ENCODE measurements around the gene CDH13.

Gene CDH13

DNA sequence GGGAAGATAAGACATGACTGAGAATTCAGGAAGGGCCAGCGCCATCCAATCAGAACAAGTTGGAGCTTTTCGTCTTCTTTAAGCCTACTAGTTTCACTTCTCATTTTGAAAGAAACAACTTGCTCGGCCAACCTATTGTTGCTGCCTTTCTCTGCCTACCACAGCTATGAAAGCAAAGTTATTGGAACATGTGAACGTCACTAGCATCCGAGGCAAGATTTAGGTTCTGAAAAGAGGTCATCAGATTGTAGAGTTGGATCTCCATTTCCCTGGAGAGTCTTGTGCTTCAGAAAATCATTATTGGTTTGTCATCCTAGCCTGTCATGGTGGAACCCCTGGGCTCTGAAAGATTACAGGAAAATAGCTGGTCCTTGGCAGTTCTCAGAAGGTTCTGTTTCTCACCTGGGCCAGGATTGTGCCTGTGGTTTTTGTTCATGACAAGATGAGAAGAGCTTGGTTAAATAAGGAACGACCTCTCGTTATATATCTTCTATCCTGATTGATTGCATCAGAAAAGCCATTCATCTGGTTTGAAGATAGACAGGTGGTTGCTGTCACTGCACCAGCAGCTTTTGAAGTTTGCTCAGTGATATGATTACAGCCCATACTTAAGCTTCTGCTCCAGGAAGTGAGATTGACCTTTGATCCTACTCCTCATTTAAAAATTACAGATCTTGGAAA lies 25.3 kb downstream of the CDH13 start:
- H3K4me3 ChIP-seq (ENCODE audit: low read length), result no peak overlapping the region
- TF ChIP-seq ZNF274 (IDR thresholded peaks at IDR 0.05; ENCODE audit: low read depth, low read length), result no peak

DNA sequence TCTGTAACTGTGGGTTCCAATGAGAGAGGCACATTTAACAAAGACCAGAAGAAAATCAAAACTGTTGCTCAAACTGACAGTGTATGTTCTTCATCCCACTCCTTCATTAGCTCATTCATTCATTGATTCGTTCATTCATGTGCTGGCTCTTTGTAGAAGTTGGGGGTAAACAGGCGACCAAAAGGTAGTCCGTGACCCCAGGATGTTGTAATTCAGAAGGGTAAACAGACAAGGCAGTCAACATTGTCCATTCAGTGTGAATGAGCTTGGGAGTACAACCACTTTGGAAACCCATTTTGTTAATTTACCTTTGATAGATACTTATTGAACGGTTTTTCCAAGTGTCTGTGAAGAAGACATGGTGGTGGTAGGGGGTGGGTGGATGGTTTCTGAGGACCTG lies 26.1 kb downstream of the CDH13 start:
- no peak for TF ChIP-seq ZNF274 (IDR thresholded peaks at IDR 0.05; ENCODE audit: low read depth, low read length)
- no peak overlapping the region for H3K4me3 ChIP-seq (ENCODE audit: low read length)

DNA sequence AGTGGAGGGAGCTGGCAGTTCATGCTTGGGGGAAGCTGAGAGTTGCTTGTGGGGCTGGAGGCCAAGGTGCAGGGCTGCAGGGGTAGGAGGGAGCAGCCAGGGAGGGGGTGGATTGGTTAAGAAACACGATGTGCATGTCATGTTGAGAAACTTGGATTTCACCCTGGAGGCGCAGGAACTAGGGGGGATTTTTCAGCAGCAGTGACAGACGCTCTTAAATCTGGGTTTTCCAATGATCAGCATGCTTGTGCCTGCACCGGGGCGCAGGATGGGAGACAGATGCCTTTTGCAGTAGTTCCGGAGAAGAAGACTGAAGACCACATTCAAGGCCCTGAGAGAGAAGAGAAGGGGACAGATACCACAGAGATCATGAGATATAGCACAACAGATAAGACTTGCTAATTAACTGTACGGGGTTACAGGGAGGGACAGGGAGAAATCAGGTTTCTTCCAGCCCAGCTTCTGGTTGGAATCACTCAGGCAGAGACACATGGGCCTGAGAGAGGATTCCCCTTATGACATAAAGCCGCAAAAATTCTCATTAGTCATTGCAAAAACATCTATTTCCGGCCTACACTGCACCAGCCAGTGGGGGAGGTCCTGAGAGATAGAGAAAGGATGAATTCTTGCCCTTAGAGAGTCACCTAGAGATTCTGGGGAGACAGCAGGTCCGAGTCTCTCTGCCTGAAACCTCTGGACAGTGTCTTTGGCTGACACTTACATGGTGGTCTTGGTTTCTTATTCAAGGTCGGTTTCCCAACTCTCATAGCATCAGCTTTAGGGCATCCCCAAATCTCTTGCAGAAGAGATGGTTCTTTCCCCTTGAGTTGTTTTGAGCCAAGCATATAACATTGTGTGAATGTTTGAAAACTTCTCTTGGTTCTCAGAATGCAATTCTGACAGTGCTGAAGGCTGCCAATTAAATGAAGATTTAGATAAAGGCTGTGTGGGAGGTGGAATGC lies 27.1 kb downstream of the CDH13 start:
- TF ChIP-seq ZNF274 (IDR thresholded peaks at IDR 0.05; ENCODE audit: low read depth, low read length), result no peak
- no peak overlapping the region; the same call in 1 of the 2 replicates for H3K4me3 ChIP-seq (ENCODE audit: low read length)

DNA sequence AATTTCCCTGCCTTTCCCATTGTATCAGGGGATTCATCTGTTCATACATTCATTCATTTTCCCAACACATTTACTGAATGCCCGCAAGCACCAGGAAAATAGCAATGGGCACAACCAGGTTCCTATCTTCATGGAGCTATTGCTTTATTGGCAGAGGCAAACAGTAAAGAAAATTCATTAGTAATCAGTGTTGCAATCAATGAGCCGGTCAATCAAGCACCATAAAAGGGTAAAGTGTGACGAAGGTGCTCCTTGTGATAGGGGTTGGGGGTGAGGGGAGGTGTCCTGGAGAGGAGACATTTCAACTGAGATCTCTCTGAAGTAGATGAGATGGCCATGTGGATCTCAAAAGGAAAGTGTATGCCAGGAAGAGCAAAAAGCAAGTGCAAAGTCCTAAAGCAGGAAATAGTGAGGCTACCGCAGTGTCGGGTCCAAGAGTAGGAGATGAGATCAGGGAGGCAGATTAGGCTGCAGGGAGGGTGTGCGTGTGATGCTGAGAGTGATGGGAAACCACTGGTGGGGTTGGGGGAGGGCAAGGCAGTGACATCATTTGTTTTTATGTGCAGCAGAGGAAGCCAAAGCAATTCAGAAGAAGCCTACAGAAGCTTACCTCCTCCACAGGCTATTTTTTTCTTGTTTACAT lies 28.4 kb downstream of the CDH13 start:
- H3K4me3 ChIP-seq (ENCODE audit: low read length), result no peak overlapping the region; the same call in 1 of the 2 replicates
- TF ChIP-seq ZNF274 (IDR thresholded peaks at IDR 0.05; ENCODE audit: low read depth, low read length), result no peak

DNA sequence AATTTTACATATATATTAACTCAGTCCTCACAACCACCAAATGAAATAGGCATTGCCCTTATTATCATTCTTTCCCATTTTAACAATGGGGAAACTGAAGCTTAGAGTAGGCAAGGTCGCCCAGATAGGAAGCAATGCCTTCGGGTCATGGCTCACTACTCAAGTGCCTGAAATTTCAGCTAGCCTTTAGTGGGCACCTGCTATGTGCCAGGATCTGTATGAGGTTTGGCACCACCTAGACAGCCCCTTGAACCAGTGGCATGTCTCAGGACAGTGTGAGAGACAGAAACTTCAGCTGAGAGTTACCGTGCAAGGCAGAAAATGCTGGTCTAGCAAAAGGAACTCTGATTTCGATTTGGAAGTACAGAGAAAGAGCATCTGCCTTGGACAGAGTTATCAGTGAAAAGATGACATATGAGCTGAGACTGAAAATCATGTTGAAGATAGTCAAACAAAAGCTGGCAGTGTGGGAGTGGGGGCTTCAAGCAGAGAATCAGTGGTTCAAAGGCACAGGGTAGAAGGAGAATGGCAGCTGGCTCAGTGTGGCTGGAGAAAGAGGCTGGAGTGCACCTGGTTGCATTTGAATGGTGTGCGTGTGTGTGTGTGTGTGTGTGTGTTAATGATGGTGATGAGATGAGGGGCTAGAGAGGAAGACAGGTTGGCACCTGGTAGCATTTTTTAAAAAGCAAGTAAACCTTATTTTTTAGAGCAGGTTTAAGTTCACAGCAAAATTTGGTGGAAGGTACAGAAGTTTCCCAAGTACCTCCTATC lies 29.1 kb downstream of the CDH13 start:
- TF ChIP-seq ZNF274 (IDR thresholded peaks at IDR 0.05; ENCODE audit: low read depth, low read length), result no peak
- H3K4me3 ChIP-seq (ENCODE audit: low read length), result no peak overlapping the region

DNA sequence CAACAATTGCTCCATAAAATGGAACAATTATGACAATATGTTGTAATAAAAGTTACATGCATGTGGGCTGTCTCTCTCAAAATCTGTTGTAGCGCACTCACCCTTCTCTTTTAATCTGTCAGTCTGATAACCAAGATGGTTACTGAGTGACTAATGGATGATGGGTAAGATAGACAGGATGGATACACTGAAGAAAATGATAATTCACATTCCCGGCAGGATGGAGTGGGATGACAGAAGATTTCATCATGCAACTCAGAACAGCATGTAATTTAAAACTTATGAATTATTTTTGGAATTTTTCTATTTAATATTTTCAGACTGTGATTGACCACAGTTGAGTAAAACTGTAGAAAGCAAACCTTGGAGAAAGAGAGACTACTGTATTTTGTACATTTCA lies 30.5 kb downstream of the CDH13 start:
- H3K4me3 ChIP-seq (ENCODE audit: low read length), result no peak overlapping the region
- TF ChIP-seq ZNF274 (IDR thresholded peaks at IDR 0.05; ENCODE audit: low read depth, low read length), result no peak

DNA sequence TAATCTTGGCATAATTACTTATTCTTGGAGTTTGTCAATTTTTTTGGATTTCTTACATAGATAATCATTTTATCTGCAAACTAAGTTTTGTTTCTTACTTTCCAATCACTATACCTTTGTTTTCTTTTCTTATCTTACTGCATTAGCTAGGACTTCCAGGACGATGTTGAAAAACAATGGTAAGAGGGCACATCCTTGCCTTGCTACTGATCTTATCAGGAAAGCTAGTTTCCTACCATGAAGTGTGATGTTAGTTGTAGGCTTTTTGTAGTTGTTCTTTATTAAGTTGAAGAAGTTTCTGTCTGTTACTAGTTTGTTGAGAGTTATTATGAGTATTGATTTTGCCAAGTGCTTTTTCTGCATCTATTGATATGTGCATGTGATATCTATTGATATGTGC lies 31.0 kb downstream of the CDH13 start:
- H3K4me3 ChIP-seq (ENCODE audit: low read length), result no peak overlapping the region
- TF ChIP-seq ZNF274 (IDR thresholded peaks at IDR 0.05; ENCODE audit: low read depth, low read length), result no peak

DNA sequence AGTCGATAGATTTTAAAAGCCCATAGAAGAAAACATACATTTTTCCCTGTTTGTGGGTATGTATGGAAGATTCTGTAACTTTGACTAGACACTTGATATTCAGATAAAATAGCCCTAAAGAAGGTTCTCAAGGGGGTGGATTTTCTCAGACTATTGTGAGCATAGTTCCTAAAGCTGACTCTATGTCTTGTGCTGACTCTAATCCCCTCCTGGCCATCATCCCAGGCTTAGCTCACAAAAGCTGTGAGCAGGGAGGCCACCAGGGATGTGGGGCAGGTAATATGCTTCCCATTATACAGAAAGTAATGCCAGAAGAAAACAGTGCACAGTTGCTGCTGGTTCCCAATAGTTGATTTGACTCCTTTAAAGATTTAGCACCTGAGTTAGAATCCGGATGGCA lies 32.0 kb downstream of the CDH13 start:
- no peak overlapping the region for H3K4me3 ChIP-seq (ENCODE audit: low read length)
- no peak for TF ChIP-seq ZNF274 (IDR thresholded peaks at IDR 0.05; ENCODE audit: low read depth, low read length)

DNA sequence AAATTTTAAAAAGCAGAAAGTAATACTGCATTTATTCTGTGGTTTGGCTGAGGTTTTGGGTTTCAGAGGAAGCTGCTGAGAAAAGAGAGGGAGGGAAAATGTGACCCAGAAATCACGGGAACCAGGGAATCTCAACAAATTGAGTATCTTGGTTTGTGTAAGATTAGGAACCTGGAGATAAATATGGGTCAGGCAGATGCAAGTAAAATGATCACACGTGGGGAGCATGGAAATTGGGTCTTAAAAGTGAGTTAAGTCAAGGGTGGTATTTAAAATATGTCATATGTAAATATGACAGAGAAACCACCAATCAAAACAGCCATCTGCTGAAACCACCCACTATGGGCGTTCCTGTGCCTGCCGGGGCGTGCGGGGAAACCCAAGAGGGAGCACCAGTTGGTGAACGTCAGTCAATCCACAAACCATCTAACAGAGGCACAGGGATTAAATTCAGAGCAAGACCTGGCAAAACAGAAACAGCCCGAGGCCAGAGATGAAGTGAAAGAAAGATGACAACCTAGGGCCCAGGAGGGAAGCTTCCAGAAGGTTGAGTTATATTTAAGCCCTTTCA lies 33.4 kb downstream of the CDH13 start:
- no peak overlapping the region for H3K4me3 ChIP-seq (ENCODE audit: low read length)
- TF ChIP-seq ZNF274 (IDR thresholded peaks at IDR 0.05; ENCODE audit: low read depth, low read length), result no peak

DNA sequence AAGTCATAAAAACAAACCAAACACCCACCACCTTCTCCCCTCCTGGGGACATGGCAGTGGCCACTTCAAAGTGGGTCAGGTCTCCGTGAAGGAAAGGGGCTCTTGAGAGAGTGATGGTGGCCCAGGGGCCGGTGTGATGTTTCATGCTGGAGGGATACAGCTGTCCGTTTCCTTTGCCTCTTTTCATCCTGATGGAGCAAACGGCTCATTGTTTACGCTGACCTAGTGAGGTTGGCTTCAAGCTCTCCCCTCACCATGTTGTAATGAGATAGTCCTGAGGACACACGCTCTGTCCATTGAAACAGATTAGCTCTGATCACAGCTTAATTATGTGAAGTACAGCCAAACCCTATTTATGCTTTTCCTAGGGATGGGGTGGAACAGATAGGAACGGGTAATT lies 34.2 kb downstream of the CDH13 start:
- TF ChIP-seq ZNF274 (IDR thresholded peaks at IDR 0.05; ENCODE audit: low read depth, low read length), result no peak
- H3K4me3 ChIP-seq (ENCODE audit: low read length), result no peak overlapping the region

DNA sequence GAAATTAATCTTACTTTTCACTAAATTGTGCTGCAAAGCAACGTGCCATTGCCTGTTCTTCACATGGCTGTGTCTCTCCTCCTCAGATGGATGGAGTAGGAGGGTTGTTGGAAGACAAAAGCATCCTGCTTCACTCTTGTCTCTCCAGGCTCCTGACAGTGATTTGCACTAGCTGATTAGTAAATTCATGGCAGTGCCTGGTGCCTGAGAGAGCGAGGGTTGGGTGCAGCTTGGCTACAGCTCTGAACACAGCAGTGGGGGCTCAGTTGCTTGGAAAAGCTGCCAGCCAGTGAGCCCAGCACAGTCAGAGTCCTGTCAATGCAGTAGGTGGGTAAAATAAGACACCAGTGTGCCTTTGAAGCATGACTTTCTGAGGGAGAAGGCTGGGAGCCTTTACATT lies 37.4 kb downstream of the CDH13 start:
- no peak for TF ChIP-seq ZNF274 (IDR thresholded peaks at IDR 0.05; ENCODE audit: low read depth, low read length)
- H3K4me3 ChIP-seq (ENCODE audit: low read length), result no peak overlapping the region

DNA sequence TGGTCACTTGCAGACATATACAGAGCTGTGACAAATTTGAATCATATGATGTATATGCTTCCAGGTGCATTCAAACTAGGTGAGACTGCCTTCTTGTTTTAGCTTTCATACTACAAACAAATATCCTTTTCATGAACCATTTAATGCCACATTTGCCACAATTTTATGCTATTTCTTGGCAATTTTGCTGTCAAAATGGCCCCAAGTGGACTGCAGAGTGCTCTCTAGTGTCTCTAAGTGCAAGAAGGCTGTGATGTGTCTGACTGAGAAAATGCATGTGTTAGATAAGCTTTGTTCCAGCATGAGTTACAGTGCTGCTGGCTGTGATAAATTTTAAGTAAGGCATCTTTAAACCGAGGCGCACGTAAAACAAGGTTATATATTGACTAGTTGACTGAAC lies 38.3 kb downstream of the CDH13 start:
- TF ChIP-seq ZNF274 (IDR thresholded peaks at IDR 0.05; ENCODE audit: low read depth, low read length), result no peak
- H3K4me3 ChIP-seq (ENCODE audit: low read length), result no peak overlapping the region

DNA sequence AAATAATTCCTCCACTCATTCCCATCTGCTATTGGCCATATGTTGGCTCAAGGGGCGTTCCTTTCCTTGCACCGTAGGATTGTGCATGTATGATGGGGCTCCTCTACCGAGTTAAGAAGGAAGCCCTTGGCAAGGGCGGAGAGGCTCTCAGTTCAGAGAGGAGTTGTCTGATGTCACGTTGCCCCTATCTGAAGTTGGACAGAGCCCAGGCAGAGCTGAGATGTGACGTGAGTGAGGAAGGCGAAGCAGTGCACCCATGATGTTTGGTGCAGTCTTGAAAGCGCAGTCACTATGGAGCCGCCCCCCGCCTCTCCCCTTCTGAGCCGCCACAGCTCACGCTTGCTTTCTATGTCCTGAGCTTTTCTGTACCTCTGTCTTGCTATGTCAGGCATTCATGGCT lies 40.7 kb downstream of the CDH13 start:
- TF ChIP-seq ZNF274 (IDR thresholded peaks at IDR 0.05; ENCODE audit: low read depth, low read length), result no peak
- H3K4me3 ChIP-seq (ENCODE audit: low read length), result no peak overlapping the region

DNA sequence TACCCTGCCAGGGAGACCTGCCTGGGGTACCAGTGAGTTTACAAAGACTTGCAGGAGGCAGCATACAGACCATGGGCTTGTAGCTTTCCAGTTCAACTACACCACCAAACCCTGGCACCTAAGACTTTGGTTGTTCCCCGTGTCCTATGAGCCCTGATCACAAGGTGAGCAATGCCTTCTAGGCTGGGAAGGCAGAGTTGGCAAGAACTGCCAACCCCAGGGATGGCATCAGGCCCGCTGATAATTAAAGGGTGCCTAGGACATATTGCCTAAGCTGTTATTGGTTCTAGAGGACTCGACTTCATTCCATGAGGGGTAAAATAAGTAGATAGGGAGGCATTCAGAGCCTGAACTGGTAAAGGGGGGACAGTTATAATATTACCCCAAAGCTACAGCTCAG lies 41.3 kb downstream of the CDH13 start:
- TF ChIP-seq ZNF274 (IDR thresholded peaks at IDR 0.05; ENCODE audit: low read depth, low read length), result no peak
- no peak overlapping the region for H3K4me3 ChIP-seq (ENCODE audit: low read length)
